SJSA1 (cell line): Measurements from ENCODE around the gene DSTN. TPM values are rescaled to one million over a fixed set of nuclear protein-coding genes. Genes with fewer than 3 reads are reported as not detected.
A peak's percentile ranks its signal among the peaks of the same experiment; 100 is the strongest.

Source experiments
- DNase-seq, 2 experiments: peaks; one replicate each; pipeline ENCODE4 v3.0.0-alpha.2; 2015 to 2020; ENCODE audit warnings: low spot score in 2 of 2, low read depth in 1 of 2
- H3K27ac ChIP-seq: fragments of 250-450 bp; sonication (Bioruptor Pico); 2 replicates; pipeline ENCODE4 v1.5.1; 2020; ENCODE audit warnings: mild to moderate bottlenecking, moderate library complexity
- H3K27me3 ChIP-seq: fragments of 250-450 bp; sonication (Bioruptor Pico); replicated peaks from 2 replicates; pipeline ENCODE4 v1.5.1; 2020; ENCODE audit warnings: mild to moderate bottlenecking, moderate library complexity
- H3K36me3 ChIP-seq: fragments of 250-450 bp; sonication (Bioruptor Pico); 2 replicates; pipeline ENCODE4 v1.5.1; 2020; ENCODE audit warnings: mild to moderate bottlenecking
- H3K4me1 ChIP-seq: fragments of 250-450 bp; sonication (Bioruptor Pico); replicated peaks from 2 replicates; pipeline ENCODE4 v1.6.1; 2021; ENCODE audit warnings: mild to moderate bottlenecking
- H3K4me3 ChIP-seq: fragments of 250-450 bp; sonication (Bioruptor Pico); 2 replicates; pipeline ENCODE4 v1.5.1; 2020; ENCODE audit warnings: mild to moderate bottlenecking
- H3K9me3 ChIP-seq: fragments of 250-450 bp; sonication (Bioruptor Pico); replicated peaks from 2 replicates; pipeline ENCODE4 v1.5.1; 2020; ENCODE audit warnings: mild to moderate bottlenecking
- total RNA-seq: library from RNA; depleted of rRNA; stranded (reverse); fragments of >200 nt; shearing (Covaris generic); gene quantifications from 2 replicates; pipeline ENCODE4 v1.2.3, GENCODE V29; 2014

DSTN gene
- total RNA-seq, 1 experiment from 2014 or later = 480 TPM

DNA sequence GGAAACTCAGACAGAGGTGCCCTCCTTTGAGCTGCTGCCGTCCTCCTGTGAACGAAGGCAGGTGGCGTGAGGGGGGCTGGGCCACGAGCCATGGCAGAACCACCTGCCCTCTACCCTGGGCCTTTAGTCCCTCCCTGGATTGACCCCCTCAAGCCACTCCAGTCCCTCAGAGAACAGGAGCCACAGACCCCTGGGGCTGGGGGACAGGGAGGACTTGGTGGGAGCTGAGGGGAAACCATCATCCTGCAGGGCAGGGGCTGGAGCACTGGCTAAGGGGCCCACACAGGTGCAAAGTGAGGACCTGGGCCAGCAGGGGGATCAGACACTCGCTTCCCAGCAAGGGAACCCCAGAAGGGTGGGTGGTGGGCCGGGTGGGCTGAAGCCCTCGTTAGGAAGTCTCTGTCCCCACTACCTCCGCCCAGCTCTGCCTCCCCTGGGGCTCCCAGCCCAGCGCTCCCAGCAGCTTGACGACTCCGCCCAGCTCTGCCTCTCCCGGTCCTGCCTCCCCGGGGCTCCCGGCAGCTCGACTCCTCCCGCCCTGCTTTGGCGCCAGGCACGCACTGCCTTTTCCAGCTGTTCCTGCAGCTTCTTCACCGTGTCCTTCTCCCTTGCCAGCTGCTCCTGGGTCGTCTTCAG is 44.4 kb downstream of the DSTN start:
- no peak overlapping the region for H3K27ac ChIP-seq
- H3K36me3 ChIP-seq = peaks cover 98% of the 10 kb centered on the region
- DNase-seq = peak in 1 of 2 experiments; percentile 43
- H3K27me3 ChIP-seq = no peaks in the 10 kb centered on the region
- peaks cover 22% of the 10 kb centered on the region for H3K4me1 ChIP-seq
- H3K4me3 ChIP-seq = no peak overlapping the region
- no peaks in the 10 kb centered on the region for H3K9me3 ChIP-seq

DNA sequence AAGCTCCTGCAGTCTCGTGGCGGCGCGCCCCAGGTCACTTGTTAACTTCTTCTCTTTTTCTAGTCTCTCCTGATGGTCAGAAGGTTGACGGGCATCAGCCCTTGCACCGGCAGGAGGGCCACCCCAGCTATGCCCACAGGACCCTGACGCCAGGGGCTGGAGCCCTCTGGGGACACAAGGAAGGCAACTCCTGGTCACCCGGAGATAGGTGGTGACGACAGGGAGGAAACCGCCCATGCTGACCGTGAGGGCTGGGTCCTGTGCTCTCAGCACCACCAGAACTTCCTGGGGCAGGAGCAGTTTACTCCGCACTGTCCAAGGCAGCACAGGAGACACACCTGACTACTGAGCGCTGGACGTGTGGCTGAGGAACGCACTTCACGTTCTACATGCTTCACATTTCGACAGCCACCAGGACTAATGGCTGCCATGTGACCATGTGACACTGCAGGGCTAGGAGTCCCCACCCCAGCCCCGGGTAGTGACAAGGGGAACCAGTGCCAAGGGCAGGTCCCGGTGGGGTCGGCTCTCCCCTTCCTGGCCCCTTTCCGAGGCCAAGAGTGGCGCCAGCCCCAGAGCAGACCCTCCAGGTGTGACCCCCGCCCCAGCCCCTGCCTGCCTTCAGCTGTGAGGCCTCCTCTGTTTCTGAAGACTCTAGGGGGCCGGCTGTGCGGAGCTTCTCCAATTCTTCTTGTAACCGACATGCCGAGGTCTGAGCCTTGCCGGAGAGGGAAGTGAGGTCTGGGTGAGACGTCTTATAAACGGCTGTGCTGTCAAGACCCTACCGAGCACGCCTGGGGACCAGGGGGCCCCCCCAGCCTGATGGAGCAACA is 45.2 kb downstream of the DSTN start:
- H3K27ac ChIP-seq = no peak overlapping the region
- DNase-seq = peak in 1 of 2 experiments; percentile 43
- H3K4me3 ChIP-seq = no peak overlapping the region
- H3K36me3 ChIP-seq = peaks cover 99% of the 10 kb centered on the region
- H3K4me1 ChIP-seq = peaks cover 22% of the 10 kb centered on the region
- H3K27me3 ChIP-seq = no peaks in the 10 kb centered on the region
- H3K9me3 ChIP-seq = no peaks in the 10 kb centered on the region

DNA sequence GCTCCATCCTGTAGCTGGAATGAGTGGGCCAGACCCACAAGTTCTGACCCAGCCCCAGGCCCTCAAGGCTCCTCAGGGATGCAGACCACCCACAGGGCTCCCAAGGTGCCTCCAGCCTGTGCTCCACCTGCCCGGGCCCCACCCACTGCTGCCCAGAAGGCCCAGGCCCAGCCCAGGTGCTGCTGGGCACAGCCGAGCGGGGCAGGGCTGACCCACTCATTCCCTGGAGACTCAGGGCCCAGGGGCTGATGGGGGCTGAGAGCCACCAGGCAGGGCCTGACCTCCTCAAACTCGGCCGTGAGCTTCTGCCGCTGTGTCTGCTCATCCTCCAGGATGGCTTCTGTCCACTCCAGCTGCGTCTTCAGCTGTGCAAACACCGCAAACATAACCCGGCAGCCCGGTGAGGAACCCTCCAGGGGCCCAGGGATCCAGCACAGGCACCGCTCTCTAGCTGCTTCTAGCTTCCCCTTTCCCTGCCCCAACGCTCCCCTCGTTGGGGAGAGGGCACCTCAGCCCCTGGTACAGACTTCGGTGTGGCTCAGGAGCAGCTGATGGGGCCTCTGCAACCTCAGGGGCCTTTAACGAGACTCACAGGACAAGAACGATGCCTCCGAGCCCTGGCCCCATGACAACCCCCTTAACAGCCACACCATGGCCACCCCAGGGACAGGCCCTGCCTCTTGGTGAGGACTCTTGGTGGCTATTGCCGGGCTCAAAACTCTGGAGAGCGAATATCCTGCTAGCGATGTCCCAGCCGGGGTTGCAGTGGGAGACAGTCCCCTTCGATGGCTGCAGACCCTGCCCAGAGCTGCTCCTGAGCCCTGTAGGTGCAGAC is 46.0 kb downstream of the DSTN start:
- Histone ChIP-seq H3K36me3 (peaks cover 100% of the 10 kb centered on the region), H3K4me3 (no peak overlapping the region), H3K27ac (no peak overlapping the region), H3K4me1 (peaks cover 22% of the 10 kb centered on the region), H3K27me3 (no peaks in the 10 kb centered on the region), H3K9me3 (no peaks in the 10 kb centered on the region)
- DNase-seq = no peak

DNA sequence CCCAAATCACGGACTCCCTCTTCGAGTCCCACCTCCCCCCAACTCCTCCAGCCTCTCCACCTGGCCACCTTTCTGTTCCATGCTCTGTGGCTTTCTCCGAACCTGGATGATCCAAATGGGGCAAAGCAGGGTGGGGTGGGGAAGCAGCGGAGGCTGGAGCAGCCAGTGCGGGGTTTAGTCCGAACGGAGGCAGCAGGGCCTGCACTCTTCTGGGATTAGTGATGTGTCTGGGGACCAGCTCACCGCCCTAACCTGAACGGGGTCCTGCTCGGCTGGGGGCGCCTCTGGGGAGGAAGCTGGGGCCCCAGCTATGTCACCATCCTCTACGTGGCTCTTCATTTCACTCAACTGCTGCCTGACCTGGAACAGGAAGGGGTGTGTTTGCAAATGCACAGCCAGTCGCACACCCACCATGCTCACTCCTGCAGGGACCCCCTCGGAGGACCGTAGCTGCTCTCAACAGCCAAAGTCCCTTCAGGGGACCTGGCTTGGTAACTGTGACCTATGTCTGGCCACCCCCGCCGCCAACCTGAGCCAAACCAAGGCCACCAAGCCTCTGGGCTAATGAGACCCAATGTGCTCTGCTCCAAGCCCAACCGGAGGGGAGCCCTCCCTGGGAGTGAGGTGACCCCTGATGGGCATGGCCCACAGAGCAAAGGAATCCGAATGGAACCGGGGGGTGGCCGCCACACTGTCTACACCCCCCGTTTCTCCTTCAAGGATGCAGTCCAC is 46.8 kb downstream of the DSTN start:
- Histone ChIP-seq H3K9me3 (no peaks in the 10 kb centered on the region), H3K27ac (no peak overlapping the region), H3K27me3 (no peaks in the 10 kb centered on the region), H3K4me1 (peaks cover 20% of the 10 kb centered on the region), H3K36me3 (peaks cover 100% of the 10 kb centered on the region), H3K4me3 (no peak overlapping the region)
- DNase-seq = peak in 1 of 2 experiments; percentile 43

DNA sequence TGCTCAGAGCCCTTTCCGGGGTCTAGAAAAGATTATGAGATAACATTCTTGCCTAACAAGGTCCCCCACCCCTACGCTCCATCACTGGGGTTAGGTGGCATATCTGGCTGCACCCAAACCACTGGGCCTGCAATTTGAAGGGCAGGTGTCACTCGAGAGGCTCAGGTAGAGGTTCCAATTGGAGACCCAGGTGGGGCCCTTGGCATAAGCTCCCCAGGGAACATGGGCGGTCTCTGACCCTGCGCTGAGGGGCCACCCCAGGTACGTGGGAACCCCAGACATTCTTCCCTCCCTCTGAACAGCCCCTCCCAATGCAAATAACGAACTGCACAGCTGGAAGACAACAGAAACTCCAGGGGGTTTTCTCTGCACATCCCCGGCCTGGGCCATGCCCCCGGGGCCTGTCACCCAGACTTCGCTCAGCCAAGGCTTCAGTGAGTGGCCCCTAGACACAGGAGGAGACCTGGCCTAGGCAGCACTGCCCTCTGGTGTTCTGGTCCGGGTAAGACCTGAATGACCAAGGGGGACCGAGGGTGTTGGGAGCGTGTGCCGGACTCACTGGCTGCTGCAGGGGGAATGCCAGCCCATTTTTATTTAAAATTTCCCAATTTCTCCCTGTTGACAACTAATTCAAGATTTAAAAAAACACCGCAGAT is 47.5 kb downstream of the DSTN start:
- Histone ChIP-seq H3K4me3 (no peak overlapping the region), H3K9me3 (no peaks in the 10 kb centered on the region), H3K4me1 (peaks cover 13% of the 10 kb centered on the region), H3K27me3 (no peaks in the 10 kb centered on the region), H3K36me3 (peaks cover 100% of the 10 kb centered on the region), H3K27ac (no peak overlapping the region)
- DNase-seq = peak in 1 of 2 experiments; percentile 57

DNA sequence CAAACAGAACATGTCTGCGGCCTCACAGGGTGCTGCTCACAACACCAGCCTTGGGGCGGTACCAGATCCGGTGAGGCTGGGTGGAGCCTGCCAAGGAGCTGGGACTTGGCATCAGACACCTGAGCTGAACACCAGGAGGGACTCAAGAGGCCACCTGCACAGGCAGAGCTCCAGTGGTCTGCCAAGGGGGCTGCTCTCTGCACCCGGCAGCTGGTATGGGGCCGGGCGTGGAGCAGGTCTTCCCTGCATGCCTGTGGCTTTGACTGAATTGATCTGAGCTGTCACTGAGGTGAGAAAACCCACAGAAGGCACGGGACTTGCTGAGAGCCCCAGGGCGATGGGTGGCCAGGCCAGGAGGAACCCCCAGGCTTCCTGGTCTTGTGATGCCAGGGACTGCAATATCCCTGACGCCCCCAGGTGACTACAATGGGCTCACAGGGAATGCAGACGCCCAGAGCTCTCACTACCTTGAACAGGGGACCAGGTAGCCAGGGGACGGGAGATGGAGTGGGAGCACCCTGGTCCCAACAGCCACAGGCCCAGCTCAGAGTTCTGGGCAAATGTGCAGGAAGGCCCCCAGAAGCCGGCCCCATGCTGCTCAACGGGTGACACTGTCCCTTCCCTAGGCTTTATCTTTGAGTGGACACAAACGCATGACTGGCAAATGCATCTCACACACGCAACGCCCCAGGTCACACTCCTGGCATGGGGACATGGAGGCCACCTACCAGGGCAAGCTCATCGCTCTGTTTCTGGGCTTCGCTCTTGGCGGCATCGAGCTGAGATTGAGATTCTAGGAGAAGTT is 48.2 kb downstream of the DSTN start:
- peaks cover 6% of the 10 kb centered on the region for H3K4me1 ChIP-seq
- H3K9me3 ChIP-seq = no peaks in the 10 kb centered on the region
- H3K27me3 ChIP-seq = no peaks in the 10 kb centered on the region
- no peak overlapping the region for H3K27ac ChIP-seq
- peaks cover 100% of the 10 kb centered on the region for H3K36me3 ChIP-seq
- H3K4me3 ChIP-seq = no peak overlapping the region
- DNase-seq = no peak

DNA sequence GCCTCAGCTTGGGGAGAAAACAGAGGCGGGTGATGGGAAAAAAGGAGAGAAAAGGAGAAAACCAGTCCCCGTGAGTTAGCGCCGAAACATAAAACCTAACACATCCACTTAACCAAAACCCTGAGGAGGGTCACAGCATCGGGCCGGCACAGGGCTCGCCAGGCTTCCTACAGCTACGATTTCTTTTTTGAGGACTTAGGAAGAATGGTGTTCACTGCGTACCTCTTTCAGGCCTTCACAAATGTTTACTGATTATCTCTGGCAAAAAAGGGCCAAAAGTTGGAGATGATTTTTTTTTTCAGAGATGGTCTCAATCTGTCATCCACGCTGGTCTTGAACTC is 48.8 kb downstream of the DSTN start:
- H3K36me3 ChIP-seq = peaks cover 100% of the 10 kb centered on the region

DNA sequence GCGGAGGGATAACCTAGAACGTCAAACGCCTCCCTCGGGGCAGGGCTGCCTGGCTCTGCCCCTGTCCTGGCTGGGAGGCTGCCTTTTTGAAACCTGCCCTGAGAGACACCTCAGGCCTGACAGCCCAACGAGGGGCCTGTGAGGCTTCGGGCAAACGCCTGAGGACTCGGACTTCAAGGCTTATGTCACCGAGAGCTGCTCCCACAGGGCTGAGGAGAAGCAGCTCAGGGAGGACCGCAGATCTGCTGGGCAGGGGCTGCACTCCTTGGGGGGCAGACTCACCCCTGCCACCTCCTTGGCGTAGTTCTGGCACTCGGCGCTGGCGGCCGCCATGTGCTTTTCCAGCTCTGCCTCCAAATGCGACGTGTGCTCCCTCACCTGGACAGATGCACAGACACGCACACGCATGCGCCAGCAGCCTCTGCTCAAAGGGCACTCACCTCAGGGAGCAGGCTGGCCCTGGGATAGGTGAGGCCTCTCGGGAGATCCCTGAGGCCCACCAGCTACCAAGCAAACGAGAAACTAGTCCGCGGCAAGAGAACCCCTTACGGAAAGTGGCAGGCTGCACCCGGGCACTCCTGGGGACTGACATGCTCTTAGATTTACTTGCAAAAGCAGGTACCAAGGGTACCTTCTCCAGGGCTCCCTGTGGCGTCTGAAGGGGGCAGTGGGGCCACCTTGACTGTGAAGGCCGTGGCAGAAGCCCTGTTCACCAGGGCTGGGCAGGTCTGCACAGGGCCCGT is 49.6 kb downstream of the DSTN start:
- Histone ChIP-seq H3K4me1 (no peaks in the 10 kb centered on the region), H3K9me3 (no peaks in the 10 kb centered on the region), H3K36me3 (peaks cover 98% of the 10 kb centered on the region), H3K27ac (no peak overlapping the region), H3K27me3 (no peaks in the 10 kb centered on the region), H3K4me3 (no peak overlapping the region)
- peak in 1 of 2 experiments; percentile 36 for DNase-seq

More for the DNA sequence above, 48.8 kb downstream of the DSTN start:
- Histone ChIP-seq H3K27ac (no peak overlapping the region), H3K9me3 (no peaks in the 10 kb centered on the region), H3K4me1 (peaks cover under 1% of the 10 kb centered on the region; the same call in 1 of the 2 replicates), H3K4me3 (no peak overlapping the region), H3K27me3 (no peaks in the 10 kb centered on the region)
- no peak for DNase-seq

DNA sequence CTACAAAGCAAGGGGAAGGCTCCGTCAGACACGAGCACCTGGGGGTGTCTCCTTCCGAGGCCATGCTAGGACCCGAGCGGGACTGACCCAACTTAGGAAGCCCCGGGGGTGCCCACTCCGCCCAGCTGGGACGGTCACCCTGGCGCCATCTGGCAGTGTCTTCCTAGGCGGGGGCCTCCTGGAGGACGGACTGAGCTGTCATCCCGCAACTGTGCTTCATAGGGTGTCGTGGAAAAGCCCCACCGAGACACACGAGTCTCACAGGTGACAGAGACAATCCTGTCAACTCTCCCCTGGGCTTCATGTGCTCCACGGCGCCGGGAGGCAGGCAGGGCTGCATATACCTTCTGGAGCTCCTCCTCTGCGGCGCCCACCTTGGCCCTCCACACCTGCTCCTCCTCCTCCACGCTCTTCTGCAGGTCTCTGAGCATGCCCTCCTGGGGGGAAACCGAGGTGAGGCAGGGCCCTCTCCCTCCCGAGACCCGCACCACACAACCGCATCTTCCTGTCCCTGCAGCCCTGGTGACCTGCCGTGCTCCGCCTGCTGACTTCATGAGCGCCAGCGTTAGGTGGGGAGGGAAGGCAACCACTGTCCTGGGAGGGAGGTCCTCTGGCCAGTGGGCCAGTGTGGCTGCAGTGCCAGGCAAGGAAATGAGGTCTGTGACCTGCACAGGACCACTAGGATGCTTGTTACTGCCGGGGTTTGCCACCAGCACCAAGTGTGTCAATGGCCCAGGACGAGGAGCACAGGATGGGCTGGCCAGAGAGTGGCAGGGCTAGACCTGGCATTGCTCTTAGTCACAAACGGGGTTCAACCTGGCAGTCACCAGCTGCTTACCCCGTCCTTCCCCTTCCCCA is 50.7 kb downstream of the DSTN start:
- Histone ChIP-seq H3K27me3 (no peaks in the 10 kb centered on the region), H3K27ac (no peak overlapping the region), H3K9me3 (no peaks in the 10 kb centered on the region), H3K4me1 (no peaks in the 10 kb centered on the region), H3K36me3 (peaks cover 98% of the 10 kb centered on the region), H3K4me3 (no peak overlapping the region)
- DNase-seq = peak in 1 of 2 experiments; percentile 39

DNA sequence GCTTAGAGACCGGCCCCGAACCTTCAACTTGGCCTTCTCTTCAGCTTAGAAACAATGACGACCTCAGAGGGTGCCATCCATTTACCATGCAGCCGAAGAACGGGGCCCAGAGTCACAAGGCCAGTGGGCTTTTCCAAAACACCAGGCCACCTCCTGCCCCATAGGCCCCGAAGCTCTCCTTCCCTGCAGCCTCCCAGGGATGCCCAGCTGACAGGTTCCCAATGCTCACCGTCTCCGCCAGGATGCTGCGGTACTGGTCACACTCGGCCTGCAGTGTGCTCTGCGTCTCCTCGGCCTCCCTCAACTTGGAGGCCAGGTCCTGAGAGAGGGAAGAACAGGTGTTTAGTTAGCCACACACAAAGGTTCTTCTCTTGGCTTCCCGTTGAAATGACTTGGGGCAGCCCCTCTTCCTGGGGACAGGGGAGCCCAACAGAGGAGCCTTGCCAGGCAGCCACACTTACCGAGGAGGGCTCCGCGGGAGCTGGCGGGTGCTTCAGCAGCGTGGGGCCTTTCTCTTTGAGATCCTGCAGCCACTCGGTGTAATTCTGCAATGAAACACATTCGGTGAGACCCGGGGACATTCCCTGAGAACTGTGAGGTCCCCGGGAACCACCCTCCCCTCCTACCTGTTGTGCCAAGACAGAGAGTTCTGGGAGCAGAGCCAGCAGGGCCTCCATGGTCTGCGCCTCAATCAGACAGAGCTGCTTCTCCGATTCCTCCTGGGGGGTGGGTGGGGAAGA is 51.5 kb downstream of the DSTN start:
- no peak overlapping the region for H3K4me3 ChIP-seq
- no peaks in the 10 kb centered on the region for H3K4me1 ChIP-seq
- peak in 1 of 2 experiments; percentile 36 for DNase-seq
- no peaks in the 10 kb centered on the region for H3K9me3 ChIP-seq
- no peaks in the 10 kb centered on the region for H3K27me3 ChIP-seq
- no peak overlapping the region for H3K27ac ChIP-seq
- peaks cover 98% of the 10 kb centered on the region for H3K36me3 ChIP-seq
